NT2/D1 (cell line): Measurements from ENCODE around the gene CXCL8.

Experiments
- SUZ12 ChIP-seq: IDR thresholded peaks from 2 replicates; pipeline ENCODE4 v1.6.1; 2011; ENCODE audit not compliant: insufficient read length, insufficient read depth; ENCODE audit errors: extremely low read depth
- YY1 ChIP-seq: IDR thresholded peaks from 2 replicates; pipeline ENCODE4 v1.6.1; 2011; ENCODE audit not compliant: insufficient read length, insufficient read depth
- ZNF274 ChIP-seq: IDR thresholded peaks from 2 replicates; pipeline ENCODE4 v1.6.1; 2011; ENCODE audit warnings: mild to moderate bottlenecking, low read depth, low read length

GRCh38 chr4:73705056-73705432, 35.3 kb upstream of the CXCL8 start:
- no peak for TF ChIP-seq YY1
- TF ChIP-seq SUZ12 = no peak
- no peak for TF ChIP-seq ZNF274
